Testis (tissue), 3 donors: ENCODE data around the gene COQ5. TPM values are rescaled to one million over a fixed set of nuclear protein-coding genes. Genes with fewer than 3 reads are reported as not detected.

ENCODE experiments used
- DNase-seq: peaks from one replicate; pipeline ENCODE4 v3.0.0-alpha.2; 2019
- H3K27ac ChIP-seq, 2 donors: fragments of 200-600 bp; sonication (generic); one replicate each; pipeline ENCODE4 v1.5.1; 2019
- H3K27me3 ChIP-seq: fragments of 200-600 bp; sonication (generic); one replicate; pipeline ENCODE4 v1.5.1; 2019
- H3K36me3 ChIP-seq: fragments of 200-600 bp; sonication (generic); one replicate; pipeline ENCODE4 v1.5.1; 2017; ENCODE audit warnings: low read depth; ENCODE audit errors: missing control alignments
- H3K4me1 ChIP-seq: fragments of 200-600 bp; sonication (generic); one replicate; pipeline ENCODE4 v1.5.1; 2019
- H3K4me3 ChIP-seq, 2 donors: fragments of 200-600 bp; sonication (generic); one replicate each; pipeline ENCODE4 v1.5.1; 2017 to 2019
- H3K9me3 ChIP-seq: fragments of 200-600 bp; sonication (generic); one replicate; pipeline ENCODE4 v1.5.1; 2017
- CTCF ChIP-seq, 3 experiments: fragments of 450-650 bp in 2 of 3; fragments of 200-600 bp in 1 of 3; sonication (generic) in 1 of 3; IDR thresholded peaks; one replicate each; pipeline ENCODE4 v1.5.1; 2016 to 2019; ENCODE audit warnings: antibody characterized with exemption in 3 of 3, mild to moderate bottlenecking in 2 of 3, moderate library complexity in 1 of 3
- POLR2A ChIP-seq: fragments of 450-650 bp; IDR thresholded peaks from one replicate; pipeline ENCODE4 v1.6.1; 2017; ENCODE audit warnings: antibody characterized with exemption, mild to moderate bottlenecking, moderate library complexity
- WGBS, 2 donors: methylation state at CpG; one replicate each; pipeline ENCODE4 v1.1.5; 2018; 5-methylcytosine and 5-hydroxymethylcytosine counted together
- intact Hi-C: fragments of 100-400 bp; cut with DNase I; formaldehyde crosslinking; loops from one replicate; pipeline ENCODE4 v1.15.1; 2023; ENCODE audit warnings: low total_unique reads
- polyA plus RNA-seq: library from polyadenylated mRNA; stranded (reverse); fragments of 350-450 nt; fragmentation: Illumina TruSeq; extraction: RNeasy Lipid Tissue Mini Kit (QIAGEN cat#74804); gene quantifications from one replicate; pipeline ENCODE4 v1.2.3, GENCODE V29; 2014; ENCODE audit warnings: low read depth, low replicate concordance; ENCODE audit not compliant: insufficient read depth
- total RNA-seq, 2 donors: library from RNA; depleted of rRNA; stranded (reverse); fragments of >200 nt; gene quantifications; one replicate each; pipeline ENCODE4 v1.2.3, GENCODE V29; 2016

COQ5 gene
- total and polyA plus RNA-seq, 3 donors from 2014 or later, result 31.3 to 51.0 (median 37.4) TPM

GRCh38 chr12:120544691-120545090 lies 15.7 kb upstream of the COQ5 start:
- DNase-seq, result no peak
- TF ChIP-seq CTCF (IDR thresholded peaks at IDR 0.05), result no peak
- TF ChIP-seq POLR2A, result no peak
- Histone ChIP-seq H3K36me3 (no peaks in the 10 kb centered on the region), H3K4me3 (no peak overlapping the region), H3K27ac (no peak overlapping the region), H3K27me3 (no peaks in the 10 kb centered on the region), H3K4me1 (peaks cover 5% of the 10 kb centered on the region), H3K9me3 (no peaks in the 10 kb centered on the region)
- intact Hi-C loops, result no loop called here
- 83 to 89% methylated on average over 3 of the region's 3 CpGs for WGBS, 2 donors

DNA sequence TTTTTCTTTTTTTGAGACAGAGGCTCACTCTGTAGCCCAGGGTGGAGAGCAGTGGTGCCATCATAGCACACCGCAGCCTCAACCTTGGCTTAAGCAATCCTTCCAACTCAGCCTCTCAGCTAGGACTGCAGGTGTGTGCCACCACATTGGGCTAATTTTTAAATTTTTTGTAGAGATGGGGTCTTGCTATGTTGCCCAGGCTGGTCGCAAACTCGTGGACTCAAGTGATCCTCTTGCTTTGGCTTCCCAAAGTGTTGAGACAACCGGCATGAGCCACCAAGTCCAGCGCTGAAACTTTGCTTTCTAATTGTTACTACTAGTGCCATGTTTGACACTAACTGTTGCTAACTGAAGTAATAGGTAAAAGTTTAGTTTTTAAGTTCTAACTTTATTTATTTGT lies 13.2 kb upstream of the COQ5 start:
- no peak for TF ChIP-seq POLR2A
- TF ChIP-seq CTCF (IDR thresholded peaks at IDR 0.05), result no peak
- intact Hi-C loops, result no loop called here
- no peak overlapping the region for H3K27ac ChIP-seq

DNA sequence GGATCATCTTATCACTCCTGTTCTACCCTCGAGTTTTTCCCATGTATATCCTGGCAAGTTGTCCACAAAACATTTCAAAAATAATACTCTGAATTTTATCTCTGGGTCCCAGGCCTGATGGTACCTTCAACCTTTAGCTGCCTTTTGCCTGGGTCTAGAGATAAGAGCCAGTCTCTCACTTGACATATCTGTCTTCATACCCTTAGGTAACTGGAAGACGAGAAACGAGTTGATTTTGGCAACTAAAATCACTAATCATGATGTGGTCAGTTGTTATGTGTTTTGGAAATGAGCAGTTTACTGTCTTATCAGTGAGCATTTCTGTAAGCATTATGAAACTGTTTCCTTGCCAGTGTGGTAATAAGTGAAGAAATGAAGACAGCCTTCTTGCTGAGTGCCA lies 11.5 kb upstream of the COQ5 start:
- DNase-seq, result no peak
- H3K27me3 ChIP-seq, result no peaks in the 10 kb centered on the region
- H3K27ac ChIP-seq, result peak overlapping the region; percentile 14 to 50
- no peak overlapping the region for H3K4me3 ChIP-seq
- H3K36me3 ChIP-seq, result no peaks in the 10 kb centered on the region
- H3K9me3 ChIP-seq, result no peaks in the 10 kb centered on the region
- 29 to 34% methylated on average over 3 of the region's 3 CpGs for WGBS, 2 donors
- TF ChIP-seq POLR2A (no peak), CTCF (IDR thresholded peaks at IDR 0.05) (no peak)
- intact Hi-C loops, result no loop called here
- H3K4me1 ChIP-seq, result peaks cover 43% of the 10 kb centered on the region

More for the DNA sequence above, 13.2 kb upstream of the COQ5 start:
- no peaks in the 10 kb centered on the region for H3K27me3 ChIP-seq
- no peak for DNase-seq
- H3K9me3 ChIP-seq, result no peaks in the 10 kb centered on the region
- H3K4me1 ChIP-seq, result peaks cover 28% of the 10 kb centered on the region
- no peak overlapping the region for H3K4me3 ChIP-seq
- H3K36me3 ChIP-seq, result no peaks in the 10 kb centered on the region
- WGBS, 2 donors, result 96 to 98% methylated on average over 5 of the region's 5 CpGs

- WGBS, 2 donors, result 44 to 63% methylated on average over 1 of the region's 1 CpG
- Histone ChIP-seq H3K9me3 (no peaks in the 10 kb centered on the region), H3K27ac (no peak overlapping the region), H3K4me1 (peaks cover 43% of the 10 kb centered on the region), H3K4me3 (no peak overlapping the region), H3K36me3 (no peaks in the 10 kb centered on the region), H3K27me3 (no peaks in the 10 kb centered on the region)
- intact Hi-C loops, result no loop called here
- no peak for DNase-seq
- TF ChIP-seq POLR2A, result no peak
- no peak for TF ChIP-seq CTCF (IDR thresholded peaks at IDR 0.05)
Measured at GRCh38 chr12:120539303-120539702, 10.3 kb upstream of the COQ5 start.

DNA sequence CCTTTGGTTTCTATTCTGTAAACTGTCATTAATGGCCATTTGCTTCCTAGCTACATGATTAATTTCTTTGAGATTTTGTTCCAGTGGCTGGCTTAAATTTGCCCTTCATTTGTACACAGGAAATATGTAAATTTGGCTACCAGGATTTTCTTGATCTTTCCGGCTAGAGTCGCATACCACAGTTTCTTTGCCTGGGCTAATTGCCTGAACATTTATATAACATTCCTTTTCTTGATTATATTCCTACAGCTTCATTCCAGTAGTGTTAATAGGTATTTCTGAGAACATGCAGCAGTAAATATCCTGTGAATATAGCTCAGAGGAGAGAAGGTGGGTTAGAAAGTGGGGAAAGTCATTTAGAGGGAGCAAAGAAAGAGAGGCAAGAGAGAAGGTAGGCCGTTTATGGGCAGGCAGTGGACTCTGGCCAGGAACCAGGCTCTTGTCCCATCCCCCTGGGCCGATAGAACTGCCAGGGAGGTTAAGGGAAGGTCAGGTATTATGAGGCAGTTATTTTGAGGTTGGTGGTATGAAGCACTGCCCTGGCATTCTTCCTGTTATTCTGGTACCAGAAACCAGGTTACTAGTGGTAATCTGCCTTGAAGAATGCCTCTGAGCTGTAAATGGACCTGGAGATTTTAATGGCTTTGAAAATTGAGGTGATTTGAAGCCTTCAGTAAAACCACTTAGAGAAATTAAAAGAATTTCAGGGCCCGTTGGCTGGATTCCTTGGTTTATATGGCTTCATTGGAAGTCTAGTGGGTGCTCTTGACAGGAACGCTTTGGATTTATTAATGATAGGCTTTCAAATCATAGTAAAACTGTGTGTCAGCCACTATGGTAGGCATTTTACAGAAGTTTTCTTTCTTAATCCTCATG lies 9.6 kb upstream of the COQ5 start:
- H3K4me3 ChIP-seq, result no peak overlapping the region
- intact Hi-C loops, result no loop called here
- H3K4me1 ChIP-seq, result peaks cover 43% of the 10 kb centered on the region
- H3K27me3 ChIP-seq, result no peaks in the 10 kb centered on the region
- no peaks in the 10 kb centered on the region for H3K9me3 ChIP-seq
- DNase-seq, result no peak
- H3K27ac ChIP-seq, result peak overlapping the region; percentile 29 to 55
- H3K36me3 ChIP-seq, result no peaks in the 10 kb centered on the region
- TF ChIP-seq CTCF (IDR thresholded peaks at IDR 0.05) (no peak), POLR2A (no peak)
- WGBS, 2 donors, result 33 to 38% methylated on average over 6 of the region's 6 CpGs
